HepG2 (cell line): ENCODE data around the gene RNF126. TPM values are rescaled to one million over a fixed set of nuclear protein-coding genes. Genes with fewer than 3 reads are reported as not detected.

Experiments used
- CEBPB ChIP-seq: IDR thresholded peaks from 2 replicates; pipeline ENCODE4 v1.6.1; 2011; ENCODE audit warnings: low read depth, low read length, improper control_type of control experiment, borderline replicate concordance
- DRAP1 ChIP-seq: IDR thresholded peaks from 2 replicates; pipeline ENCODE4 v1.6.1; 2016; ENCODE audit warnings: missing genetic modification reagents, missing compliant biosample characterization
- EP300 ChIP-seq, 3 experiments: sonication (generic) in 1 of 3; formaldehyde crosslinking in 1 of 3; IDR thresholded peaks; 2 replicates each; pipeline versions ENCODE4 v1.5.1 to v1.6.1; 2011 to 2020; ENCODE audit warnings: low read depth in 2 of 3, low read length in 2 of 3, borderline replicate concordance in 1 of 3, improper control_type of control experiment in 1 of 3, mild to moderate bottlenecking in 1 of 3, missing genetic modification reagents in 1 of 3, moderate library complexity in 1 of 3
- FOSL2 ChIP-seq: sonication (generic); formaldehyde crosslinking; IDR thresholded peaks from 2 replicates; pipeline ENCODE4 v1.4.0; 2020; ENCODE audit warnings: missing genetic modification reagents
- FOXO4 ChIP-seq: sonication (generic); formaldehyde crosslinking; conservative IDR thresholded peaks from 2 replicates; pipeline ENCODE4 v1.8.1; 2023; ENCODE audit warnings: missing genetic modification reagents
- HHEX ChIP-seq: IDR thresholded peaks from 2 replicates; pipeline ENCODE4 v1.6.1; 2016; ENCODE audit warnings: control low read depth
- HNF4G ChIP-seq, 2 experiments: sonication (generic) in 1 of 2; formaldehyde crosslinking in 1 of 2; IDR thresholded peaks; 2 replicates each; pipeline versions ENCODE4 v1.4.0 to v1.6.1; 2011 to 2020; ENCODE audit warnings: borderline replicate concordance in 2 of 2, low read depth in 2 of 2, mild to moderate bottlenecking in 2 of 2, low read length in 1 of 2, missing genetic modification reagents in 1 of 2, moderate library complexity in 1 of 2
- MYPOP ChIP-seq: sonication (generic); formaldehyde crosslinking; IDR thresholded peaks from 2 replicates; pipeline ENCODE4 v1.8.1; 2023; ENCODE audit warnings: mild to moderate bottlenecking, moderate library complexity, missing genetic modification reagents
- PRDM15 ChIP-seq: sonication (generic); formaldehyde crosslinking; IDR thresholded peaks from 2 replicates; pipeline ENCODE4 v1.4.0; 2020; ENCODE audit warnings: missing genetic modification reagents
- RFX3 ChIP-seq: IDR thresholded peaks from 2 replicates; pipeline ENCODE4 v1.6.1; 2016; ENCODE audit warnings: missing biosample characterization, missing genetic modification reagents
- RFXANK ChIP-seq: IDR thresholded peaks from 2 replicates; pipeline ENCODE4 v1.6.1; 2016
- SAFB2 ChIP-seq: sonication (generic); formaldehyde crosslinking; IDR thresholded peaks from 2 replicates; pipeline ENCODE4 v1.5.1; 2020; ENCODE audit warnings: missing genetic modification reagents, low read depth, mild to moderate bottlenecking, borderline replicate concordance
- YY1 ChIP-seq: IDR thresholded peaks from 2 replicates; pipeline ENCODE4 v1.6.1; 2011; ENCODE audit warnings: low read length, low read depth, moderate library complexity, mild to moderate bottlenecking; ENCODE audit not compliant: insufficient read depth, insufficient replicate concordance
- ZBTB2 ChIP-seq: sonication (generic); formaldehyde crosslinking; IDR thresholded peaks from 2 replicates; pipeline ENCODE4 v1.8.0; 2022; ENCODE audit warnings: low read depth, missing genetic modification reagents
- ZNF350 ChIP-seq: sonication (generic); formaldehyde crosslinking; IDR thresholded peaks from 2 replicates; pipeline ENCODE4 v1.4.0; 2020; ENCODE audit warnings: mild to moderate bottlenecking, low read depth, missing genetic modification reagents, borderline replicate concordance
- ZNF503 ChIP-seq: sonication (generic); formaldehyde crosslinking; IDR thresholded peaks from 2 replicates; pipeline ENCODE4 v1.4.0; 2020; ENCODE audit warnings: missing genetic modification reagents
- ZSCAN20 ChIP-seq: sonication (generic); formaldehyde crosslinking; IDR thresholded peaks from 2 replicates; pipeline ENCODE4 v1.4.0; 2020; ENCODE audit warnings: missing genetic modification reagents, mild to moderate bottlenecking, borderline replicate concordance
- polyA plus RNA-seq, 8 experiments: library from polyadenylated mRNA; depleted of rRNA in 3 of 8; stranded (reverse) in 7 of 8; unstranded in 1 of 8; fragments of >200 nt; fragmentation: Illumina TruSeq in 4 of 8; extraction: Trizol in 4 of 8; gene quantifications; 2 replicates each; pipeline versions ENCODE4 v1.2.1 to v1.2.3, GENCODE V29; 2011 to 2016; ENCODE audit warnings: low read depth in 4 of 8, missing spikeins in 1 of 8, mixed read lengths in 1 of 8; ENCODE audit not compliant: insufficient read depth in 1 of 8
- total RNA-seq, 5 experiments: library from RNA; depleted of rRNA; stranded (reverse); fragments of >200 nt; fragmentation: Illumina TruSeq; extraction: Trizol; gene quantifications; 2 replicates each; pipeline ENCODE4 v1.2.3, GENCODE V29; 2016; ENCODE audit warnings: low read depth in 1 of 5

Gene RNF126
- total and polyA plus RNA-seq, 2 of the 13 experiments (the other 11 are each of a cell fraction or from before 2014, with no cell fraction given): 23.2 to 34.0 TPM

GRCh38 chr19:632579-633067, 30.4 kb downstream of the RNF126 start (continued):
- TF ChIP-seq PRDM15 (CRISPR knock-in tag) (0 out of 2 replicates have a peak, but pooled peaks have one; percentile 20), ZNF503 (CRISPR knock-in tag) (no peak), ZSCAN20 (no peak), RFXANK (CRISPR knock-in tag) (no peak), RFX3 (CRISPR knock-in tag) (no peak), YY1 (no peak), DRAP1 (CRISPR knock-in tag) (0 out of 2 replicates have a peak, but pooled peaks have one; percentile 55), ZNF350 (no peak; the same call in 1 of the 2 replicates), MYPOP (peak; percentile 35; the same call in 1 of the 2 replicates), HHEX (CRISPR knock-in tag) (no peak), FOXO4 (CRISPR knock-in tag) (no peak), ZBTB2 (CRISPR knock-in tag) (no peak), SAFB2 (CRISPR knock-in tag) (peak; percentile 58; the same call in 1 of the 2 replicates), EP300 (IDR thresholded peaks at IDR 0.05; ENCODE audit: low read depth in 2 of 2, low read length in 2 of 2) (no peak), EP300 (CRISPR knock-in tag; IDR thresholded peaks at IDR 0.05; ENCODE audit: borderline replicate concordance) (no peak), CEBPB (peak; percentile 41; the same call in 1 of the 2 replicates), FOSL2 (CRISPR knock-in tag) (peak; percentile 4; the same call in 1 of the 2 replicates), HNF4G (IDR thresholded peaks at IDR 0.05; ENCODE audit: borderline replicate concordance, low read depth, low read length) (no peak), HNF4G (CRISPR knock-in tag; IDR thresholded peaks at IDR 0.05; ENCODE audit: borderline replicate concordance, low read depth) (no peak)
